Activated naive CD8-positive, alpha-beta T cell treated with anti-CD3 and anti-CD28 coated beads, Interleukin-2, amount 50 U/mL, for 16 hours (primary cell): ENCODE results near the gene KCNAB2.

Experiments
- DNase-seq: peaks from one replicate; pipeline ENCODE4 v3.0.0-alpha.2; 2020; ENCODE audit warnings: low read depth, low spot score

The KCNAB2 gene

DNA sequence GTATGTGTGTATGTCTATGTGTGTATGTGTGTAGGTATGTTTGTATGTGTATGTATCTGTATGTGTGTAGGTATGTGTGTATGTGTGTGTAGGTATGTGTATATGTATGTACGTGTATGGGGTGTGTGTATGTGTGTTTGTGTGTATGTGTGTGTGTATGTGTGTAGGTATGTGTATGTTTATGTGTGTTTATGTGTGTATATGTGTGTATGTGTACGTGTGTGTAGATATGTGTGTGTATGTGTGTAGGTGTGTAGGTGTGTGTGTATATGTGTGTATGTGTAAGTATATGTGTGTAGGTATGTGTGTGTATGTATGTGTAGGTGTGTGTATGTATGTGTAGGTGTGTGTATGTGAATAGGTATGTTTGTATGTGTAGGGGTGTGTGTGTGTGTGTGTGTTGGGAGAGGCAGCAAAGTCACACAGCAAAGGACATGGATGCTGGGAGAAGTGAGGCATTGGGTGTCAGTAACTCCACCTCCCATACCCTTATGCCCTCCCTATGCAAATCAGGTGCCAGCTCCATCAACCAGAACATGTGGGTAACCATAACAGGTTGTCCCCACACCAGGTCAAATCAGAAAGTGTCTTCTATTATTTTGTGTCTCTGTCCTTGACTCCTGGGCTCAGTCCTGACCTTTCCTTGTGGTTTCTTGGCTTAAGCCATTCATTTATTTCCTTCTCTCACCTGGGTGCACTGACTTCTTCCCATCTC is 15.0 kb upstream of the KCNAB2 start:
- DNase-seq, result no peak

DNA sequence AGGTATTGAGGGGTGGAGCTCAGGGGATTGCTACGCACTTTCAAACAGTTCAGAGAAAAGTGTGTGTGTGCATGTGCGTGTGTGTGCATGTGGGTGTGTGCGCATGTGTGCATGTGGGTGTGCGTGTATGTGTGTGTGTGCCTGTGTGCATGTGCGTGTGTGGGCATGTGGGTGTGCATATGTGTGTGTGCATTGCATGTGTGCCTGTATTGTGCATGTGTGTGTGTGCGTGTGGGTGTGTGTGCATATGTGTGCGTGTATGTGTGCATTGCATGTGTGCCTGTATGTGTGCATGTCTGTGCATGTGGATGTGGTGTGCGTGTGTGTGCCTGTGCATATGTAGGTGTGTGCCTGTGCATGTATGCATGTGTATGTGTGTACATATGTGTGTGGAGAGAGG is 12.6 kb upstream of the KCNAB2 start:
- no peak for DNase-seq

DNA sequence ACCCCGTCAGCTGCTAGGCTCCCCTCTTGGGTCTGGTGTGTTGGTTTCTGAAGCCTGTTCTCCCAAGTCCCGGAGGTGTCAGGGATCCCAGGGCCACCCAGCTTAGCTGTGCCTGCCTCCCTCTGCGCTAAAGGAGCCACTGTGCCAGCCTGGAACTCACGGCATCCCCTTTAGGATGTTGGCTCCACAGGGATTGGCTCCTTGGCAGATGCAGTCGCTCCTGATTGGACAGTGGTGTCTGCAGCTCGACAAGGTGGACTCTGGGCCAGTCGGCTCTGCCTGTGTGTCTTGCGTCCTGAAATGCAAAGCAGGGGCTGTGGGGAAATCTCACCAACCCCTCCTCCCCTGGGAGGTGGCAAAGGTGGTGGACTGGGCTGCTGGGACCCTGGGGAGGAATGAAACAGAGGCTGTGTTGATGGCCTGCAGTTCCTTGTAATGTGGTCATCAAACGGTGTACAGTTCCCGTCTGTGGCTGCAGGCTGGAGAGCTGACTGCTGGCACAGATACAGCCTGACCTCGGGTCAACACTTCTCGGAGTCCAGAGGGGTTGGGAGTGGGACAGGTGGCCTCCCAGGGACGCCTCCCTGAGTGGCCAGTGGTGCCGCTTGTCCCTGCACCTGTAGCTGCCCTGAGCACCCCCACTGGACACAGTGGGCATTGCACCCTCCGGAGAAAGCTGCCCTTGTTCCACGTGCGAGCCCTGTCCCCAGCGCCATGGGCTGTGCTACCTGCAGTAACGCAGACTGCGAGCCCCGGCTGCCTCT is 11.5 kb upstream of the KCNAB2 start:
- no peak for DNase-seq

DNA sequence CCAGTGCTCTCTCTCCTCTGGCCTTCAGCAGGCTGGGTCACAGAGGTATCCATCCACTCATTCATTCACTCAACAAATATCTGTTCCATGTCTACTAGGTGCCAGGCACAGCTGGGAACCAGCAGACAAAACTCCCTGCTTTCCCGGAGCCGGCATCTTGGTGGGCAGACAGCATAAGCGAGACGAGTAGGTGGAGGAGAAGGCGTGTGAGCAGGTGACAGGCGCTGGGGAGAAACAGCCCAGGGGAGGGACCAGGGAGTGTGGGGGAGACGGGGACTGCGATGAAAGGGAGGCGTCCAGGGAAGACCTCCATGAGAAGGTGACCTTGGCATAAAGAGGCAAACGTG is 11.0 kb upstream of the KCNAB2 start:
- DNase-seq, result no peak

DNA sequence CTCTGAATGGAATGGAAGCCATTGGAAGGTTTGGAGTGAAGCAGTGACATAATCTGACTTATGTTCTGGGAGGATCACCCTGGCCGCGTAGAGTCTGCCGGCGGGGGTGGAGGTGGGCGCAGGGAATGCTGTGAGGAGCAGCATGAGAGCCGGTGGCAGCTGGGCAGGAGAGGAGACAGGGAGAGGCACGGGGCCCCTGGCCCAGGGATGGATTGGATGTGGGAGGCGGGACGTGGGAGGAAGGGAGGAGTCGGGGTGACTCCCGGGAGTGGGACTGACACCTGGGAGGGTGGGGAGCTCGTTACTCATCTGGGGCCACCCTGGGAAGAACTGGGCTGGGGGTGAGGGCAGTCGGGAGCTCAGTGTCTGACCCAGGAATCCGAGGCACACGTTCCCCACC is 10.4 kb upstream of the KCNAB2 start:
- DNase-seq, result no peak

DNA sequence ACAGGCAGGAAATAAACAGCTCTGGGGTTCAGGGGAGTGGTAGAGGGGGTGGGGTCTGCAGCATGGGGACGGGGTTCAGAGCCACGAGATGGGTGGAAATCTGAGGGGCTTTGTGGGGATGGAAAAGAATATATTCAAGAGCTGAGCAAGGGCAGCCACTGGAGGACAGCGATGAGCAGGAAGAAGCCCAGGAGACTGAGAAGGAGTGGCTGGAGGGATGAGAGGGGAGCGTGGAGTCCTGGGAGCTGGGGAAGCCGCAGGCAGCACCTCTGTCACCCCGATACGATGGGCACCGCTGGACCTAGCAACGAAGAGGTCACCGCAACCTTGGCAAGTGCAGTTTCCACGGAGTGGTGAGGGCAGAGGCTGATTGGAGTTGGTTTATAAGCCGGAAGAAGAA is 10.0 kb upstream of the KCNAB2 start:
- no peak for DNase-seq

DNA sequence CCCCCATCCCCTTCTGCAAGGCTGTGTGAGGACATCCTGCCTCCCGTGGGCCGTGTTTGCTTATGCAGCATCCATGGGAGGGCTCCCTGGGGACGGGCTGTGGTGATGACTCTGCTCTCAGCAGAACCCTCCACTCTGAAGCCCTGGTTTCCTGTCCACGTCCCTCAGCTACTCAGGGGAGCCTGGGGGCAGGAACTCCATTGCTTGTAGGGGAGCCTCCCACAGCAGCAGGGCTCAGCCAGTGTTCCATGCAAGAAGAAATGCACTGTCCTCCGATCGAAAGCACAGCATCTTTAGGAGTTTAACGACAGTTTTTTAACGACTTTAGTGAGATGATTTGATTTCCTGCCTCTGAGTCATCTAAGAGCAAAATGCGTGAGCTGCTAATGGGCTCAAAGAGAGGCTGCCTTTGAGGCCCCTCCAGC is 8.3 kb upstream of the KCNAB2 start:
- no peak for DNase-seq

DNA sequence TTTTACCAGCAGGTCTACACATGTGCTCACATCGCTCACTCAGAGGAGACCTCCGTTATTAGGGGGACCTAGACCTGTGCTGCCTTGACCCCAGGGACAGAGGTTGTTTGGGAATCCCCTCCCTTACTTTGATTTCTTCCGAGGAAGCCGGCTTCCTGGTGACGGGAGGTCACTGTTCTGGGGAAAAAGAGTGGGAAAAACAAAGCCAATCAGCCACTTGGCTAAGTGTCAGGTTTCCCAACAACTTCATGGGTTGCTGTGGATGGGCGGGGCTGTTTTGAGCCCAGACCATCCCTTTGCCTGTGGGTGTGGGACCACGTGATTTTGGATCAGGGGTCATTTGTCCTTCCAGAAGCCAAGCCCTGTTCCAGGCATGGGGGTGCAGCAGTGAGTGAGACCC is 7.1 kb upstream of the KCNAB2 start:
- DNase-seq, result no peak

DNA sequence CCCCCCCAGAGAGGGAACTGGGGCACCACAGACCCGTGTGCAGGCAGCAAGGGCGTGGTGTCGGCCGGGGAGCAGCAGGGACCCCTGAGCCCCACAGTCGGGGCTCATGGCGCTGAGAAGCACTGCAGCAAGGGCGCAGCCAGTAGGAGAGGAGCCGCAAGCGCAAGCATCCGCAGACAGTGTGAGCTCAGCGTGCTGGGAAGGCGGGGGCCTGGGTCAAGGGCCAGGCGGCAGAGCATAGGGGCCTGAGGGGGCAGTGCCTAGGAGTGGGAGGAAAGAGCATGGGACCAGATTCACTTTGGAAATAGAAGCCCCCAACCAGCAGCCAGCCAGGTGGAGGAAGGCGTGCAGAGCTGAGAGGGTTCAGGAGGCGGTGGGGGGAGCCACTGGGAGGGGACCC is 6.7 kb upstream of the KCNAB2 start:
- DNase-seq, result no peak

DNA sequence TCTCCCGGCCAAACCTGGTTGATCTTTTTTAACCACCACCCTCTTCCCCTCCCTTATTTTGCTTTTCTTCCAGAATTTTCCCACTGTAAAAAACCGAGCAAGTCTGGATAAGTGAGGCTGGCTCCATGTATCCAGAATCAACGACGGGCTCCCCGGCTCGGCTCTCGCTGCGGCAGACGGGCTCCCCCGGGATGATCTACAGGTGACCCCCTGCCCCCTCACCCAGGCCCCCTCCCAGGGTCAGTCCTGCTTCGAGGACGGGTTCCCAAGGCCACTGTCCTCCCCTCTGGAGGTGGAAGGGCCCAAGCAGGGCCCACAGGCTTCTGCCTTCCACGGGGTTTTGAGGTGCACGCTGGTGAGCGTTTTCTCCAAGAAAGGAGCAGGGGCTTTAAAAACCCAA is 5.2 kb upstream of the KCNAB2 start:
- no peak for DNase-seq

DNA sequence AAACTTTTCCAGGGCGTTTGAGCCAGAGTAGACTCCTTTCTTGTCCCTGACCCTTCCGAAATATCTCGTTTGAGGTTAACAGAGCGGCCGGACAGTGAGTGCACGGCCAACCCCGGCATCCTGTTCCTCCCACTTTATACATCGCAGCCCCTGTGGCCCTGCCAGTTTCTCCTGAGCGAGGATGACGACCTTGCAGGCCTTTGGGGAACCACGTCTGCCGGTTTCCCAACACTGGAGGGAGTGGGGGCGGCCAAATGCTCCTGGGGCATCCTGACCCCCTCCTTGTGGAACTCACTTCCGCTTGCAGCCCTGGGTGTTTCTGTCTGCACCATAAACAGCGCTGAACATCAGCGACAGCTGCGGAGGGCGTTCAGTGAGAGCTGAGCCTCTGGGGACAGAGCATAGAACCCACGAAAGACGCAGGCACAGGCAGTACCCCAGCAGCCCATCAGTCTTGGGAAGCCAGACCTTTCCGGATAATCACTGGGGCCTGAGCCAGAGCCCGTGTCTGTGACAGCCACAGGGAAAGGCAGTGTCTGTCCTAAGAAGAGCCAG is 4.8 kb upstream of the KCNAB2 start:
- no peak for DNase-seq

DNA sequence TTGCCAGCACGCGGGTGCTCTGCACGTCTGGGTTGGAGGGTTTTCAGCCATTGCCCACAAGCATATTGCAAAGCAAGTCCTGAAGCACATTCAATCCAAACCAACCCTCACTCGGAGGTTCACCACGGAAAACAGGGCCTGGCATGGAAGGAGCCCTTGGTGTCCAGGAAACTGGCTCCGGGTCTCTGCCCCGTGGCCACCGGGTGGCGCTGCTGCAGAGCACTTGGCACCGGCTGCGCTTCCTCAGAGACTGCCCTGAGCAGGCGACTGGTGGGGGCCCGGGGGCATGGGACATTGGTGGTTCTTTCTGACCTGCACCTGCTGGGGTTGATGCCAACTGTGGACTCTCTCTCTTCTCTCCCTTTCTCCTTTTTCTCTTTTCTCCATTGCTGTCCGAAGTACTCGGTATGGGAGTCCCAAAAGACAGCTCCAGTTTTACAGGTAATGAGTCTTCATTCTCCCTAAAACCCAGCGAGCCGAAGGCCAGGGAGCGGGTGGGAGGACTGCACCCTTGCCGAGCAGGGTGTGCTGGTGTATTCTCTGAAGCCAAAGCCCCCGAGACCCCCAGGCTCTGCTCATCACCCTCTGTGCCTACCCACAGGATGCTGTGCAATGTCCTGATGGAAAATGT is 4.1 kb upstream of the KCNAB2 start:
- no peak for DNase-seq

DNA sequence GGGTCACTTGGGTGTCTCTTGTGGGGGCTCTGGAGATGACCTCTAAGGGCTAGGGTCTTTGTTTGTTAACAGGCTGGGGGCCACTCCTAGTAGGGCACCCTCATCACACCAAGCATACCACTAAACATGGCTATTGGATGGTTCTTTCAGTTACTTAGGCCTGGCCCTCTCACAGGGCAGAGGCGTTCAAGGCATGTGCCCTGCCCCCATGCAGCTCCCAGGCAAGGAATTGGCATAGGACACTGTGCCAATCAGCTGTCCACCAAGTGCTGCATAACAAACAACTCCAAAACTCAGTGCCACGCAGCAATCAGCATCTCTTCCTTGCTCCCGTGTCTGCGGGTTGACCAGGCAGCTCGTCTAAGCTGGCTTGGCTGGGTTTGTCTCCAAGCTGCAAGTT is 2.1 kb upstream of the KCNAB2 start:
- no peak for DNase-seq

DNA sequence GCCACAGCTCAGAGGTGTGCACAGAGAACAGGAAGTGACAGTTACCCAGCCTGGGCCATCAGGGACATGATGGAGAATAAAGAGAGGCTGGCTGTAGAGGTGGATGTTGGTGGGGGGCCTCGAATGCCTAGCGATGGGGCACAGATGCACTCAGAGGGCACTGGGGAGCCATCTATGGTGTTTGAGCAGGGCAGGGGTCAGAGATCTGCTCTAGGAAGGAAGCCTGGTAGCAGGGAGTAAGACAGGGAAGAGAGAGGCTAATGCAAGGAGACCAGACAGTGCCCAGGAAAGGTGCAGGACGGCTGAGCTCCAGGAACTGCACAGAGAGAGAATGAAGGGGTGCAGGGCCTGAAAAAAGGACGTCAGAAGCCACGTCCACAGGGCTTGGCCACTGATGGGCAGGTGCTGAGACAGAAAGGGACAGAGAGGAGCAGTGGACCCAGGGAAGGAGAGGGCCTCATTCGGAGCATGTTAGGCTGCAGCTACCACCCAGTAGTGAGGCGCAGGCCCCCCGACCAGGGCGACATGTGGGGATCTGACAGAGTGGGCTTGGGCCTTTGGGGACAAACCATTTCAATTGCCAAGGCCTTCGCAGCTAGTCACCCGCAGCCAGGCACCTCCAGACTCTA is 1.1 kb upstream of the KCNAB2 start:
- DNase-seq, result no peak

DNA sequence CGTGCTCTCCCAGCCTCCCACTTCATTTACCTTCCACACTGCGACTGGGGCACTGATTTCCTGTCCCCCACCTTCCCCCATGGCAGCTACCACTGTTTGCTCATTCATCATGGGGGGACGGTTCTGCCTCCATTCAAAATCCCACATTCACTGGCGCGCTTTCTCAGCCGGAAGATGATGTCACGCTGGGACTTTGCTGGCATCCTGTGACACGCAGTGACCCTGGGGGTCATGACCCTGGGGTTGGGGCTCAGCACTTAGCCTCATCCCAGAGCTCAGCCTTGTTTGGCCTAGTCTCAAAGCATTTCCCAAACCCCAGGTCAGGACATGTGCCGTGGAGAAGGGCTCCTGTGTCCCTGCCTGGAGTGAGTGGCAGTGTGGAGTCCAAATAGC is 582 bp upstream of the KCNAB2 start:
- no peak for DNase-seq

DNA sequence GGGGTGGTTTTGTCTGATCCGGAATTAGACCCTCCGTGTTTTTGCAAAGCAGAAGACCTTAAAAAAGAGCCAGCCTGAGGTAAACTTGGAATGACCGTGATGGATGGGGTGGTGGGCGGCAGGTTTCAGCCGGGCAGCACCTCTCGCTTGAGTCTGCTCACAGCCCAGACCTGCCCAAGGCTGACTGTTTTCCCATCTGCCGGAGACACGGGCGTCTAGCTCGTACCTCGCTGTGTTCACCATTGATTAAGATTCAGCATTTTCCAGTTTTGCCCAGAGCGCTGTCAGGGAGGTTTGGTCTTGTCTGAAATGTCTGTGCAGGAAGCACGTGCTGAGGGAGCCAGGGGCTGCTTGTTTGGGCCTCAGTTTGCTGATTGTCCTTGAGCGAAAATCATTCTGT is 591 bp downstream of the KCNAB2 start:
- DNase-seq, result no peak

DNA sequence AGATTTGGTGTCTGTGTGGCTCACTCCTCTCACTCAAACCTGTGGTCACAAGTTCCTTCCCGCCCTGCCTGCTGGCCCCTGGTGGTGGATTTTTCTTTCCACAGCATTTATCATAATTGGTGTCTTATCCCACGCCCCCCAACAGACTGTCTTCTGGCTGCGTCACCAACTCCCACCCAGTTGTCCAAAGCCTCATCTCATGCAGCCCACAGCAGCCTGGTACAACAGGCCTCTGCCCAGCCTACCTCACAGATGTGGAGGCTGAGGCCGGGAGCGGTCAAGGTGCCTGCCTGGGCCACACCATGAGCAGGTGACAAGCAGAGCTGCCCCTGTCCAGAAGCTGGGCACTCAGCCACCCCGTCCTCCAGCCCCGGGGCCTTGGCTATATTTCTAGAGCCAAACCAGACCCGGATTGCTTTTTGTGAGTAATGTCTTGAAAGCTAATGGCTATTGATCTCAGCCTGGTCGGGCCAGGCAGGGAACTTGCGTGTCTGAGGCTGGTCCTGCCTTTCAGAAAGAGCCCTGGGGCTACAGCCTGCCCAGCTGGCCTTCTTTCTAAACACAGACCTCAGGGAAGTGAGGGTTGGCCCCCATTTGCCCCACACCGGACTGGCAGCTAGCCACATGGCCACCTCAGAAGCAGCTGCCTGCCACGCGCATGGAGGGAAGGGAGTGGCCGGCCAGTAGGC is 2.6 kb downstream of the KCNAB2 start:
- no peak for DNase-seq

DNA sequence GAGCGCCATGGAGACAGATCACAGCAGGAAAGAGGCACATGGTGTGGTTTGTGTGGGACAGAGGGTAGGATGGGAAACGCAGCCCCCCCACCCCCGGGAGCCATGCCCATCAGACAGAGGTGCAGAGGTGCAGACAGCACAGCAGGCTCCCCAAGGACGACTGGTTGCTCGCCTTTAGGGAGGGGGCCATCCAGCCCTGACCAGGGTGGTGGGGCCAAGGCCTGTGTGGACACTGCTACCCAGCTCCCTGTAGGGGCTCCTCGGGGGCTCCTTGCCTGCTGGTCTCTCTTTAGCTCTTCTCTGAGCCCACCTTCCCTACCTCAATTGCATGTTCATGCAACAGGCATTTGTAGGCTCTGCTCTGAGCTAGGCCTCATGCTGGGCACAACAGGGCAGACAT is 3.7 kb downstream of the KCNAB2 start:
- DNase-seq, result no peak

DNA sequence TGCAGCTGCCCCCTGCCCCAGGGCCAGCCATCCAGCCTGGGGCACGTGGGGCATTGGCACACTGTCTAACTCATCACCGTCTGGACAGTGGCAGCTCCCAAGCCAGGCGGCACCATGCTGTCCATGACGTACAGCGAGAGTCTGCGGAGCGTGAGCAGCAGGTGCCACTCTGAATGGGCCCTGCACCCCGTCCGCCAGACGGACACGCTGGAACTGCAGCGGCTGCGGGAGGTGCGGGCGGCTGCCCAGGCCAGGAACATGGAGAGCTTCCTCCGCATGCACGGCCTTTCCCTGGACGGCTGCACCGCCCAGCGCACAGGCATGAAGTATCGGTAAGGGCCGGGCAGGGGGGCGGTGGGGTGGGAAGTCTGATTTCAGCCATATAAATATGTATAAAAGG is 5.7 kb downstream of the KCNAB2 start:
- no peak for DNase-seq

DNA sequence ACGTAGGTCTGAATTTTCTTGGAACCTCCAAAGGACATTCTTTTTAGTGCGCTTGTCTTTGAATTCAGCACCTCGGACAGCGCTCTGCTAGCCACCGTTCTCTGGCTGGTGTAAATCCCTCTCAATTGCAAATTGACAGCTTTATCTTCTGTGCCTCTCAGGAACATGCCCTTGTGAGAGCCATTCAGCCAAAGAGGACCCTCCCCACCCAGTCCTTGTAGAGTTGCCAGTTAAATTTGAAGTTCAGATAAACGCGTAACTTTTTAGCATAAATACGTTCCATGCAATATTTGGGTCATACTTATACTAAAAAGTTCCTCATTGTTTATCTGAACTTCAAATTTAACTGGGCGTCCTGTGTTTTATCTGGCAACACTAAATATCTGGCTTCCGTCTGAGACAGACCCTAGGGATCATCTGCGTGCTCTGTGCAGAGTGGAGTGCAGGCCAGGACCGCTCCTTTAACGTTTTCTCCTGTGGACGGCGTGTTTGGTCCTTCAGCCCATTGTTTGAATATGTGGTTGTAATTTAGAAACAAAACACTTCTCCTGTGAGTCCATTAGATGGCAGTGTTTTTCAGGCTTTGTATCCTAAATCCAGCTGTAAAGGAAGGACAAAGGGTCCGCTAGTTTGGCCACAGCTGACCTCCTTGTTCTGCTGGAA is 7.0 kb downstream of the KCNAB2 start:
- no peak for DNase-seq

DNA sequence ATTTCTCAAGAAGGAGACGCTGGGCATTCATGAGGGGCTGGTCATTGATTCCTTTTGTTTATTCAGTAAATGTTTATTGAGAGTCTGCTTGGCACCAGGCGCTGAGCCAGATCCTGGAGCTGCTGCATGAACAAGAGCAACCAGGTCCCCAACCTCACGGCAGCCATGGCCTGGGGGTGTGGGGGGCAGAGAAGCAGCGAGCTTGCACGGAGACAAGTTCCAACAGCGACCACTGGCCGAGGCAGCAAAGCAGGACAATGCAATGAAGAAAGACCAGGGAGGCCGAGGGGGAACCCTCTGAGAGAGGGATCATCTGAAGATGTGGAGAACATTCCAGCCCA is 7.5 kb downstream of the KCNAB2 start:
- no peak for DNase-seq
